K562 (cell line): ENCODE results near the gene ARHGEF40. TPM values are rescaled to one million over a fixed set of nuclear protein-coding genes. Genes with fewer than 3 reads are reported as not detected.

Experiments
- E2F6 ChIP-seq, 2 experiments: IDR thresholded peaks; 2 replicates each; pipeline ENCODE4 v1.6.1; 2011; ENCODE audit warnings: borderline replicate concordance in 1 of 2, control low read depth in 1 of 2, low read depth in 1 of 2, low read length in 1 of 2, mild to moderate bottlenecking in 1 of 2, mixed read lengths in 1 of 2, moderate library complexity in 1 of 2; ENCODE audit not compliant: insufficient read depth in 1 of 2, insufficient read length in 1 of 2, poor library complexity in 1 of 2, severe bottlenecking in 1 of 2; ENCODE audit errors: extremely low read depth in 1 of 2
- GTF2B ChIP-seq: IDR thresholded peaks from 2 replicates; pipeline ENCODE4 v1.6.1; 2011; ENCODE audit not compliant: insufficient read length; ENCODE audit errors: extremely low read depth
- HDAC6 ChIP-seq: IDR thresholded peaks from 2 replicates; pipeline ENCODE4 v1.6.1; 2012; ENCODE audit warnings: low read depth, mild to moderate bottlenecking, control low read depth, inconsistent platforms, low read length, moderate library complexity
- HINFP ChIP-seq: fragments of 450-650 bp; conservative IDR thresholded peaks from 2 replicates; pipeline ENCODE4 v1.6.1; 2016; ENCODE audit warnings: missing genetic modification characterization, low read depth, mild to moderate bottlenecking, control low read depth, missing compliant biosample characterization
- IRF2 ChIP-seq: sonication (generic); formaldehyde crosslinking; IDR thresholded peaks from 2 replicates; pipeline ENCODE4 v1.8.1; 2022; ENCODE audit warnings: mild to moderate bottlenecking, missing genetic modification reagents
- MCM2 ChIP-seq: fragments of 450-650 bp; IDR thresholded peaks from 2 replicates; pipeline ENCODE4 v1.6.1; 2017; ENCODE audit warnings: low read depth, mild to moderate bottlenecking
- NCOA1 ChIP-seq: fragments of 450-650 bp; IDR thresholded peaks from 2 replicates; pipeline ENCODE4 v1.6.1; 2016; ENCODE audit warnings: low read depth
- RBM25 ChIP-seq: fragments of 200-400 bp; formaldehyde crosslinking; IDR thresholded peaks from 2 replicates; pipeline ENCODE4 v1.6.1; 2018; ENCODE audit warnings: low read length, low read depth, moderate library complexity; ENCODE audit not compliant: severe bottlenecking
- RUNX1 ChIP-seq: sonication (generic); IDR thresholded peaks from 2 replicates; pipeline ENCODE4 v1.6.1; 2016; ENCODE audit warnings: antibody characterized with exemption, low read depth
- TCF15 ChIP-seq: fragments of 250-450 bp; sonication (Bioruptor Pico); IDR thresholded peaks from 2 replicates; pipeline ENCODE4 v1.8.0; 2022; ENCODE audit warnings: moderate library complexity, mild to moderate bottlenecking, inconsistent platforms
- ZBTB40 ChIP-seq, 2 experiments: fragments of 450-650 bp in 1 of 2; sonication (generic) in 1 of 2; formaldehyde crosslinking in 1 of 2; IDR thresholded peaks; 2 replicates each; pipeline versions ENCODE4 v1.7.1 to v1.9.0; 2016 to 2022; ENCODE audit warnings: inconsistent platforms in 1 of 2, mild to moderate bottlenecking in 1 of 2, missing genetic modification reagents in 1 of 2
- ZFP1 ChIP-seq: fragments of 450-650 bp; formaldehyde crosslinking; IDR thresholded peaks from 2 replicates; pipeline ENCODE4 v1.4.0; 2020; ENCODE audit warnings: mild to moderate bottlenecking, mixed read lengths
- ZKSCAN1 ChIP-seq: fragments of 150-350 bp; IDR thresholded peaks from 2 replicates; pipeline ENCODE4 v1.6.1; 2016; ENCODE audit warnings: low read depth, low read length
- ZNF780A ChIP-seq: fragments of 250-450 bp; sonication (Bioruptor Pico); IDR thresholded peaks from 2 replicates; pipeline ENCODE4 v1.5.0; 2021; ENCODE audit warnings: mild to moderate bottlenecking
- polyA plus RNA-seq, 8 experiments: library from polyadenylated mRNA; depleted of rRNA in 4 of 8; stranded (reverse) in 5 of 8; unstranded in 3 of 8; fragments of >200 nt; fragmentation: Nextera tagmentation in 2 of 8; fragmentation: Illumina TruSeq in 1 of 8; extraction: Ambion mirVana in 2 of 8; extraction: Trizol in 1 of 8; gene quantifications; 2 replicates each; pipeline versions ENCODE4 v1.2.1 to v1.2.3, GENCODE V29; 2011 to 2014; ENCODE audit warnings: inconsistent platforms in 1 of 8, missing spikeins in 1 of 8
- total RNA-seq, 7 experiments: library from RNA; depleted of rRNA in 6 of 7; stranded (reverse); fragments of >200 nt in 6 of 7; fragmentation: Illumina TruSeq in 2 of 7; extraction: Trizol in 2 of 7; gene quantifications; 2 replicates each; pipeline versions ENCODE4 v1.2.1 to v1.2.3, GENCODE V29; 2011 to 2021; ENCODE audit warnings: low replicate concordance in 1 of 7

The ARHGEF40 gene
- total and polyA plus RNA-seq, 9 of the 15 experiments (the other 6 are each of a cell fraction or from before 2014, with no cell fraction given) = 0.42 to 6.3 (median 3.8) TPM

- no peak for TF ChIP-seq ZBTB40 (IDR thresholded peaks at IDR 0.05)
- no peak for TF ChIP-seq ZBTB40 (CRISPR knock-in tag; IDR thresholded peaks at IDR 0.05)
- no peak for TF ChIP-seq ZFP1 (CRISPR knock-in tag)
- no peak for TF ChIP-seq TCF15
- TF ChIP-seq HDAC6 = no peak
- no peak for TF ChIP-seq MCM2
- TF ChIP-seq RBM25 = no peak
- peak in 1 of 2 experiments; percentile 56 for TF ChIP-seq E2F6 (IDR thresholded peaks at IDR 0.05; ENCODE audit: borderline replicate concordance in 1 of 2, extremely low read depth in 1 of 2, insufficient read depth in 1 of 2, insufficient read length in 1 of 2, low read depth in 1 of 2, low read length in 1 of 2, poor library complexity in 1 of 2, severe bottlenecking in 1 of 2)
- TF ChIP-seq HINFP (tag) = no peak
- TF ChIP-seq IRF2 (CRISPR knock-in tag) = no peak
- TF ChIP-seq ZKSCAN1 = no peak
- TF ChIP-seq ZNF780A (CRISPR knock-in tag) = no peak
- TF ChIP-seq NCOA1 = no peak
- TF ChIP-seq RUNX1 = no peak
- TF ChIP-seq GTF2B = no peak
Measured at GRCh38 chr14:21092273-21093011, 22.3 kb downstream of the ARHGEF40 start (continued).
